Uterus (tissue), 4 donors: ENCODE measurements around the gene RIPPLY3. TPM values are rescaled to one million over a fixed set of nuclear protein-coding genes. Genes with fewer than 3 reads are reported as not detected.
A peak's percentile ranks its signal among the peaks of the same experiment; 100 is the strongest.
"Not testable (repeated sequence)": the region's sequence is repeated elsewhere in the genome, so short reads cannot be mapped to it uniquely, and the experiment has no call there.

Experiments
- DNase-seq, 2 donors: peaks; one replicate each; pipeline ENCODE4 v3.0.0-alpha.2; 2019 to 2020
- H3K27ac ChIP-seq, 2 donors: fragments of 200-600 bp; sonication (generic); 1 replicate in 1 of 2; 2 replicates in 1 of 2; pipeline ENCODE4 v1.5.1; 2016 to 2018
- H3K27me3 ChIP-seq, 2 donors: fragments of 200-600 bp; sonication (generic); one replicate each; pipeline ENCODE4 v1.5.1; 2018 to 2019; ENCODE audit warnings: control low read depth in 1 of 2
- H3K36me3 ChIP-seq, 2 donors: fragments of 200-600 bp; sonication (generic); one replicate each; pipeline ENCODE4 v1.5.1; 2019; ENCODE audit warnings: control low read depth in 1 of 2
- H3K4me1 ChIP-seq, 2 donors: fragments of 200-600 bp; sonication (generic); one replicate each; pipeline ENCODE4 v1.5.1; 2018 to 2019; ENCODE audit warnings: control low read depth in 1 of 2
- H3K4me3 ChIP-seq, 2 donors: fragments of 200-600 bp; sonication (generic); 1 replicate in 1 of 2; 2 replicates in 1 of 2; pipeline ENCODE4 v1.5.1; 2018 to 2019; ENCODE audit warnings: mild to moderate bottlenecking in 1 of 2
- H3K9me3 ChIP-seq, 2 donors: fragments of 200-600 bp; sonication (generic); one replicate each; pipeline ENCODE4 v1.5.1; 2019; ENCODE audit warnings: control low read depth in 1 of 2
- POLR2A ChIP-seq, 2 donors: fragments of 450-650 bp; IDR thresholded peaks; one replicate each; pipeline ENCODE4 v1.6.1; 2016; ENCODE audit warnings: antibody characterized with exemption in 2 of 2, mild to moderate bottlenecking in 1 of 2, moderate library complexity in 1 of 2
- intact Hi-C: fragments of 100-400 bp; cut with DNase I; formaldehyde crosslinking; loops from one replicate; pipeline ENCODE4 v1.15.1; 2023; ENCODE audit warnings: low total_unique reads
- total RNA-seq, 4 donors: library from RNA; depleted of rRNA in 3 of 4; stranded (reverse); fragments of >200 nt in 3 of 4; gene quantifications; one replicate each; pipeline versions ENCODE4 v1.1.0 to v1.2.4, GENCODE V29; 2014 to 2023
- TF ChIP-seq, protein P1 (sequence below), 4 experiments: fragments of 200-600 bp in 2 of 4; fragments of 450-650 bp in 2 of 4; sonication (generic) in 2 of 4; IDR thresholded peaks; one replicate each; pipeline ENCODE4 v1.5.1; 2016 to 2019; ENCODE audit warnings: antibody characterized with exemption in 4 of 4, mild to moderate bottlenecking in 2 of 4, moderate library complexity in 1 of 4
- donor health status: DM: yes; HTN: yes; CAD: no.

Gene RIPPLY3
- total RNA-seq, 4 donors from 2014 or later, result 0.62 TPM; not detected in 3

DNA sequence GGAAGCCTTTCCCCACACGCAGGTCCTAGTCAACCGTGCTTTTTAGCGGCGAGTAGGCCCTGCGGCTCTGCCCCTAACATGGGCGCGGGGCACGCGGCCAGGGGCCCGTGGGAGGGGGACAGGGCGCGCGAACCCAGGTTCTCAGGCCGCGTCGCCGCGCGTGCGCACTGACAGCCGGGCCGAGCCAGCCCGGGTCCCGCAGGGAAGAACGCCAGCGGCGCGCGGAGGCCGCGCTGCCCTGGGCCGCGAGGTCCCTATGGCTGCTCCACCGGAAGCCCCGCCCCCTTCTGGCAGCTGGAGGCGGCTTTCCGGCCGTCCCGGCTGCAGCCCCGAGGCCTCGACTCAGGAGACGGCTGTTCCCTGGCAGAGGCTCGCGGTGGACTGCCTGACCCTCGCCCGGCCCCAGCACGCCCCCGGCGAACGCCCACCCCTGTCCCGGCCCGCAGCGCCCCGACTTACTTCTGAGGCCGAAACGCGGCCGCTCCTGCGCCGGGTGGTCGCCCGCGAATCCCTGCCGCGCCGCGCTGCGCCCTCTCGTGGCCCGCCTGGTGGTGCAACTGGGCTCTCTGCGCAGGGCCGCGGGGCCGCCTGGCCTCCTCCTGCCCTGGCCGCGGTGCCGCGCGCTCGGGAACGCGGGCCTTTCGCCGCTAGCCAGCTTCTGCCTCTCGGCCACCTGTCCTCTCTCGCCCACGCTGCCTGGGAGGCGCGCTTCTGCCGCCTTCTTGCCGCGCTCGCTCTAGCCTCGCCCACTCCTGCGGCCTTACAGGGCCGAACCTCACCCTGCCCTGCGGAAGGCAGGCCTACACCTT, 16.6 kb upstream of the RIPPLY3 start:
- TF ChIP-seq, protein P1, sequence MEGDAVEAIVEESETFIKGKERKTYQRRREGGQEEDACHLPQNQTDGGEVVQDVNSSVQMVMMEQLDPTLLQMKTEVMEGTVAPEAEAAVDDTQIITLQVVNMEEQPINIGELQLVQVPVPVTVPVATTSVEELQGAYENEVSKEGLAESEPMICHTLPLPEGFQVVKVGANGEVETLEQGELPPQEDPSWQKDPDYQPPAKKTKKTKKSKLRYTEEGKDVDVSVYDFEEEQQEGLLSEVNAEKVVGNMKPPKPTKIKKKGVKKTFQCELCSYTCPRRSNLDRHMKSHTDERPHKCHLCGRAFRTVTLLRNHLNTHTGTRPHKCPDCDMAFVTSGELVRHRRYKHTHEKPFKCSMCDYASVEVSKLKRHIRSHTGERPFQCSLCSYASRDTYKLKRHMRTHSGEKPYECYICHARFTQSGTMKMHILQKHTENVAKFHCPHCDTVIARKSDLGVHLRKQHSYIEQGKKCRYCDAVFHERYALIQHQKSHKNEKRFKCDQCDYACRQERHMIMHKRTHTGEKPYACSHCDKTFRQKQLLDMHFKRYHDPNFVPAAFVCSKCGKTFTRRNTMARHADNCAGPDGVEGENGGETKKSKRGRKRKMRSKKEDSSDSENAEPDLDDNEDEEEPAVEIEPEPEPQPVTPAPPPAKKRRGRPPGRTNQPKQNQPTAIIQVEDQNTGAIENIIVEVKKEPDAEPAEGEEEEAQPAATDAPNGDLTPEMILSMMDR (IDR thresholded peaks at IDR 0.05), result peak; percentile 68 to 99 (median 93)
- TF ChIP-seq POLR2A (IDR thresholded peaks at IDR 0.05), result peak in 1 of 2 donors; percentile 40
- H3K4me1 ChIP-seq, result no peaks in the 10 kb centered on the region
- DNase-seq, result peak; percentile 91 to 93
- no peaks in the 10 kb centered on the region for H3K36me3 ChIP-seq
- H3K4me3 ChIP-seq, result peak overlapping the region; percentile 47 to 81
- no peaks in the 10 kb centered on the region for H3K9me3 ChIP-seq
- H3K27ac ChIP-seq, result peak overlapping the region; percentile 91 to 94
- intact Hi-C loops, result no loop called here
- H3K27me3 ChIP-seq, result no peaks in the 10 kb centered on the region

DNA sequence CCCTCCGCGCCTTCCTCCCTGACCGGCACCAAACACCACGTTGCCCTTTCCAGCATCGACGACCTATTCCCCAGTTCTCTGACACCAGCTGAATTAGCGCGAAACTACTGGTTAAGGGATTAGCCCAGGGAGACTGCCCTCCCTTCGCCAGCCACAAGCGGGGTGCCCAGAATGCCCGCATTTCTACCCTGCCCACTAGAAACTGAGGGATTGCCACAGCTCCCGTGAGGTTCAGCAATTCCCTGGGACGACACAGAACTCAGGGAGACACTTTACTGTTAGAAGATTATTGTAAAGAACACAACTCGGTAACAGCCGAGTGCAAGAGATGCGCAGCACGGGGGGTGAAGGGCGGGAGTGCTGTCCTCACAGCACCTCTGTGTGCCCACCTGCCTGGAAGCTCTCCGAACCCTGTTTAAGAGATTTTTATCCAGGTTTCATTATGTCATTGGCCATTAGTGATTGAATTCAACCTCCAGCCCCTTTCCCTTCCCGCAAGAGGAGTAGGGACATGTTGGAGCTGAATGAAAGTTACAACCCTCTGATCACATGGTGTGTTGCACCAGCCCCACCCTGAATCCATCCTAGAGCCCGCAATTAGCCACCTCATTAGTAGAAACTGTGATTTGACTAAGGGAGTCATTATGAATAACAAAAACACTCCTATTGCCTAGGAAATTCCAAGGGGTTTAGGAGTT, 15.8 kb upstream of the RIPPLY3 start:
- no peaks in the 10 kb centered on the region for H3K36me3 ChIP-seq
- DNase-seq, result no peak
- H3K27ac ChIP-seq, result peak overlapping the region; percentile 91 to 94
- TF ChIP-seq, protein P1 (IDR thresholded peaks at IDR 0.05), result no peak
- no peak for TF ChIP-seq POLR2A (IDR thresholded peaks at IDR 0.05)
- H3K4me1 ChIP-seq, result no peaks in the 10 kb centered on the region
- H3K4me3 ChIP-seq, result peak overlapping the region; percentile 47 to 81
- H3K9me3 ChIP-seq, result no peaks in the 10 kb centered on the region
- intact Hi-C loops, result no loop called here
- H3K27me3 ChIP-seq, result no peaks in the 10 kb centered on the region

DNA sequence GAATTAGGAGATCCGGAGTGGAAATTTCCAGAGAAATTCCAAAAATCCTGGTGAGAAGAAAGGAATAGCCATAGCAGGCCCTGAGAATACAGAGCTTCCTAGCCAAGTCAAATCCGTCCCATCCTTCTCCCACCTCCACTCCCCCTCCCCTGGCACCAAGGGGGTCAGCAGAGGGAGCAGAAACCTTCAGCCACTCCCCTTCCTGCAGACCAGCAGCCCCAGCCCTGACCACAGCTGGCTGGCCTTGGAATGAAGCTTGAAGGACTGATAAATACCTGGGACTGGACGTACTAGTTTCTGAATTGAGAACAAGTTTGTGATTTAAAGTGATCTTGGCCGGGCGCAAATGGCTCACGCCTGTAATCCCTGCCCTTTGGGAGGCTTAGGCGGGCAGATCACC, 13.8 kb upstream of the RIPPLY3 start:
- no peak for DNase-seq
- no peaks in the 10 kb centered on the region for H3K9me3 ChIP-seq
- H3K27ac ChIP-seq, result no peak overlapping the region
- no peaks in the 10 kb centered on the region for H3K4me1 ChIP-seq
- H3K4me3 ChIP-seq, result no peak overlapping the region
- no peaks in the 10 kb centered on the region for H3K27me3 ChIP-seq
- H3K36me3 ChIP-seq, result no peaks in the 10 kb centered on the region
- TF ChIP-seq POLR2A (IDR thresholded peaks at IDR 0.05), result no peak
- TF ChIP-seq, protein P1 (IDR thresholded peaks at IDR 0.05), result no peak
- intact Hi-C loops, result no loop called here

DNA sequence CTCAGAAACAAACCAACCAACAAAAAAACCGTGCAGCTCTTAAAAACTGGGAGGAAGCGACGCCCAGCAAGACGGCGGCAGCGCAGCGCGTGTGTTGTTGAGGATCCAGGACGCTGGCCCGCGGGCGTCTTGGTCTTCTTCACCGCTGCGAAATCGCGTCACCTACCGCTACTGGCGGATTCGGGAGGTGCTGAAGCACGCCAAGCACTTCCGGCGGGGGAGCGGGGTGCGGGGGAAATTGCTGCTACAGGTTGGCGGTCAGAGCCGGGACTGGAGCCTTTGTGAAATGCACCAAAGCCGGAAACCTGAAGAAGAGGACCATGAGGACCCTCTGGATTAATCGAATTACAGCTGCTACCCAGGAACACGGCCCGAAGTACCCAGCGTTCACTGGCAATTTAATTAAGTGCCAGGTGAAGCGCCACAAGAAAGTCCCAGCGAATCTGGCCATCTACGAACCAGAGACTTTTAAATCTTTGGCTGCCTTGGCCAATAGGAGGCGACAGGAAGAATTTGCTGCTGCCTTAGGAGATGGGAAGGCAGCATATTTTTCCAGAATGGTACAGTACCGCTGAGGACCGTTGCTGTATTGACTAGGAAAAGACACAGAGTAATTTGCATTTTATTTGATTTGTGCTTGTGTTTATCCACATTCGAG, 11.9 kb upstream of the RIPPLY3 start:
- no peak for TF ChIP-seq POLR2A (IDR thresholded peaks at IDR 0.05)
- TF ChIP-seq, protein P1 (IDR thresholded peaks at IDR 0.05), result no peak
- no peak for DNase-seq

DNA sequence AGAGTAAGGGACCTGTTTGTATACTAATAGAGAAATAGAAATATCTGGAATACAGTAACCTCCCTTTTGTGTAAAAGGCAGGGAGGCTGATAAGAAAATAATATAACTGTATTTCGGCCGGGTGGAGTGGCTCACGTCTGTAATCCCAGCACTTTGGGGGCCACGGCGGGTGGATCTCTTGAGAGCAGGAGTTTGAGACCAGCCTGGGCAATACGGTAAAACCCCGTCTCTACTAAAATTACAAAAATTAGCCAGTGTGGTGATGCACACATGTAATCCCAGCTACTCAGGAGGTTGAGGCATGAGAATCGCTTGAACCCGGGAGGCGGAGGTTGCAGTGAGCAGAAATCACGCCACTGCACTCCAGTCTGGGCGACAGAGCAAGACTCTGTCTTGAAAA, 11.2 kb upstream of the RIPPLY3 start:
- H3K27me3 ChIP-seq, intact Hi-C loops, H3K9me3 ChIP-seq, H3K4me1 ChIP-seq, DNase-seq, H3K27ac ChIP-seq, H3K4me3 ChIP-seq, H3K36me3 ChIP-seq: not testable (repeated sequence)

More for the DNA sequence above, 11.9 kb upstream of the RIPPLY3 start:
- intact Hi-C loops, result no loop called here
- Histone ChIP-seq H3K27ac (no peak overlapping the region), H3K4me1 (no peaks in the 10 kb centered on the region), H3K9me3 (no peaks in the 10 kb centered on the region), H3K27me3 (no peaks in the 10 kb centered on the region), H3K36me3 (no peaks in the 10 kb centered on the region), H3K4me3 (no peak overlapping the region)
